Hindlimb muscle (tissue), 1 donor: ENCODE measurements around the gene RIBC2. TPM values are rescaled to one million over a fixed set of nuclear protein-coding genes. Genes with fewer than 3 reads are reported as not detected.
A peak's percentile ranks its signal among the peaks of the same experiment; 100 is the strongest.

Experiments
- DNase-seq: peaks from one replicate; pipeline ENCODE4 v3.0.0-alpha.2; 2013
- polyA plus RNA-seq: library from polyadenylated mRNA; unstranded; fragments of 120-200 nt; gene quantifications from one replicate; pipeline ENCODE4 v1.2.1, GENCODE V29; 2013; ENCODE audit not compliant: insufficient read length

The RIBC2 gene
- polyA plus RNA-seq, 1 donor = 1.9 TPM

GRCh38 chr22:45475063-45475747, 61.7 kb downstream of the RIBC2 start:
- no peak for DNase-seq

- DNase-seq = no peak
Measured at GRCh38 chr22:45475851-45476514, 62.5 kb downstream of the RIBC2 start.

- DNase-seq = no peak
Measured at GRCh38 chr22:45476814-45477213, 63.3 kb downstream of the RIBC2 start.

GRCh38 chr22:45477366-45478107, 64.0 kb downstream of the RIBC2 start:
- DNase-seq = no peak

GRCh38 chr22:45478108-45478771, 64.7 kb downstream of the RIBC2 start:
- DNase-seq = peak; percentile 63

- no peak for DNase-seq
Measured at GRCh38 chr22:45480717-45481116, 67.2 kb downstream of the RIBC2 start.

GRCh38 chr22:45481661-45482060, 68.2 kb downstream of the RIBC2 start:
- no peak for DNase-seq

Other genes with a start within 250 kb of the RIBC2 start
- gene NUP50, start 249.8 kb upstream of the RIBC2 start, polyA plus RNA-seq = 18.7 TPM
- gene KIAA0930, start 172.8 kb upstream of the RIBC2 start, polyA plus RNA-seq = 16.4 TPM
- gene UPK3A, start 128.7 kb upstream of the RIBC2 start, polyA plus RNA-seq = not detected
- gene FAM118A, start 103.8 kb upstream of the RIBC2 start, polyA plus RNA-seq = 27.4 TPM
- 0.06 TPM for gene SMC1B, start 94 bp upstream of the RIBC2 start, polyA plus RNA-seq
- gene FBLN1, start 89.2 kb downstream of the RIBC2 start, polyA plus RNA-seq = 134 TPM